GM12878 (cell line): ENCODE measurements around the gene SOSTDC1.

ENCODE experiments used
- BCLAF1 ChIP-seq: fragments of 450-650 bp; IDR thresholded peaks from 2 replicates; pipeline ENCODE4 v1.6.1; 2017; ENCODE audit warnings: antibody characterized with exemption, mild to moderate bottlenecking, moderate library complexity
- CREB1 ChIP-seq: IDR thresholded peaks from 2 replicates; pipeline ENCODE4 v1.6.1; 2012; ENCODE audit warnings: low read depth, mild to moderate bottlenecking, inconsistent platforms
- E2F4 ChIP-seq: IDR thresholded peaks from 2 replicates; pipeline ENCODE4 v1.6.1; 2012; ENCODE audit warnings: low read depth, low read length, improper control_type of control experiment
- EED ChIP-seq: sonication (generic); IDR thresholded peaks from 2 replicates; pipeline ENCODE4 v1.6.1; 2016; ENCODE audit warnings: antibody characterized with exemption, low read depth
- NR2C2 ChIP-seq: IDR thresholded peaks from 2 replicates; pipeline ENCODE4 v1.6.1; 2011; ENCODE audit warnings: borderline replicate concordance, low read depth; ENCODE audit not compliant: control insufficient read depth, insufficient read length
- POLR2AphosphoS5 ChIP-seq: IDR thresholded peaks from 2 replicates; pipeline ENCODE4 v1.6.1; 2011; ENCODE audit warnings: mild to moderate bottlenecking, low read length, inconsistent platforms

GRCh38 chr7:16514271-16514670, 48.7 kb upstream of the SOSTDC1 start:
- TF ChIP-seq CREB1, result no peak
- no peak for TF ChIP-seq E2F4
- TF ChIP-seq BCLAF1, result no peak
- TF ChIP-seq NR2C2, result no peak
- TF ChIP-seq EED, result no peak
- TF ChIP-seq POLR2AphosphoS5, result no peak
